DOHH2 (cell line): ENCODE results near the gene NXPH4.

ENCODE experiments used
- EZH2phosphoT487 ChIP-seq: fragments of 200-600 bp; sonication (generic); IDR thresholded peaks from 2 replicates; pipeline ENCODE4 v1.6.1; 2017; ENCODE audit warnings: borderline replicate concordance, mild to moderate bottlenecking, antibody characterized with exemption, low read length, moderate library complexity, mixed read lengths
- TF ChIP-seq, protein P1 (sequence below): fragments of 200-600 bp; sonication (generic); IDR thresholded peaks from one replicate; pipeline ENCODE4 v1.5.1; 2014; ENCODE audit warnings: antibody characterized with exemption, mild to moderate bottlenecking, low read depth, low read length; ENCODE audit not compliant: poor library complexity, severe bottlenecking

- TF ChIP-seq, protein P1, sequence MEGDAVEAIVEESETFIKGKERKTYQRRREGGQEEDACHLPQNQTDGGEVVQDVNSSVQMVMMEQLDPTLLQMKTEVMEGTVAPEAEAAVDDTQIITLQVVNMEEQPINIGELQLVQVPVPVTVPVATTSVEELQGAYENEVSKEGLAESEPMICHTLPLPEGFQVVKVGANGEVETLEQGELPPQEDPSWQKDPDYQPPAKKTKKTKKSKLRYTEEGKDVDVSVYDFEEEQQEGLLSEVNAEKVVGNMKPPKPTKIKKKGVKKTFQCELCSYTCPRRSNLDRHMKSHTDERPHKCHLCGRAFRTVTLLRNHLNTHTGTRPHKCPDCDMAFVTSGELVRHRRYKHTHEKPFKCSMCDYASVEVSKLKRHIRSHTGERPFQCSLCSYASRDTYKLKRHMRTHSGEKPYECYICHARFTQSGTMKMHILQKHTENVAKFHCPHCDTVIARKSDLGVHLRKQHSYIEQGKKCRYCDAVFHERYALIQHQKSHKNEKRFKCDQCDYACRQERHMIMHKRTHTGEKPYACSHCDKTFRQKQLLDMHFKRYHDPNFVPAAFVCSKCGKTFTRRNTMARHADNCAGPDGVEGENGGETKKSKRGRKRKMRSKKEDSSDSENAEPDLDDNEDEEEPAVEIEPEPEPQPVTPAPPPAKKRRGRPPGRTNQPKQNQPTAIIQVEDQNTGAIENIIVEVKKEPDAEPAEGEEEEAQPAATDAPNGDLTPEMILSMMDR, result no peak
- no peak for TF ChIP-seq EZH2phosphoT487
These were observed 37.1 kb upstream of the NXPH4 start for GRCh38 chr12:57179331-57180086.
